PC-9 (cell line): ENCODE results near the gene PLA2G3. TPM values are rescaled to one million over a fixed set of nuclear protein-coding genes. Genes with fewer than 3 reads are reported as not detected.
A peak's percentile ranks its signal among the peaks of the same experiment; 100 is the strongest.

ENCODE experiments used
- BruUV-seq: library from RNA; stranded (reverse); fragments of 400-500 nt; replicated peaks from 2 replicates; lab custom pipeline; 2021; lab: Mats Ljungman, UMichigan
- CTCF ChIA-PET: fragments of 300-600 bp; sonication (Branson Sonifier 250); formaldehyde crosslinking; loops from one replicate; lab custom pipeline; 2022; ENCODE audit warnings: antibody characterized with exemption; lab: Charles Lee
- POLR2A ChIA-PET: fragments of 300-600 bp; sonication (Branson Sonifier 250); formaldehyde crosslinking; loops from one replicate; lab custom pipeline; 2022; ENCODE audit warnings: antibody characterized with exemption; ENCODE audit not compliant: unreplicated experiment; lab: Charles Lee
- DNase-seq, 2 experiments: peaks; one replicate each; pipeline versions ENCODE4 v3.0.0 to v3.0.0-alpha.2; 2015 to 2022; ENCODE audit warnings: mixed read lengths in 1 of 2
- H2AFZ ChIP-seq: fragments of 200-600 bp; sonication (generic); 2 replicates; pipeline ENCODE4 v1.8.1; 2017; ENCODE audit warnings: antibody characterized with exemption
- H3F3A ChIP-seq: fragments of 200-600 bp; sonication (generic); 2 replicates; pipeline ENCODE4 v1.8.1; 2017; ENCODE audit warnings: antibody characterized with exemption, mild to moderate bottlenecking, low read depth; ENCODE audit not compliant: insufficient read depth
- H3K27ac ChIP-seq: fragments of 200-600 bp; sonication (generic); 2 replicates; pipeline ENCODE4 v1.6.1; 2016; ENCODE audit warnings: mixed run types
- H3K27me3 ChIP-seq: fragments of 200-600 bp; sonication (generic); 2 replicates; pipeline ENCODE4 v1.6.1; 2016; ENCODE audit warnings: low read depth, mixed run types; ENCODE audit not compliant: insufficient read depth
- H3K36me3 ChIP-seq: fragments of 200-600 bp; sonication (generic); 2 replicates; pipeline ENCODE4 v1.6.1; 2016; ENCODE audit warnings: low read depth, mixed run types
- H3K4me1 ChIP-seq: fragments of 200-600 bp; sonication (generic); replicated peaks from 2 replicates; pipeline ENCODE4 v1.6.1; 2016; ENCODE audit warnings: mixed run types; ENCODE audit not compliant: insufficient read depth
- H3K4me2 ChIP-seq: fragments of 200-600 bp; sonication (generic); 2 replicates; pipeline ENCODE4 v1.6.1; 2017; ENCODE audit warnings: mixed run types
- H3K4me3 ChIP-seq: fragments of 200-600 bp; sonication (generic); 2 replicates; pipeline ENCODE4 v1.6.1; 2016; ENCODE audit warnings: mixed run types
- H3K79me2 ChIP-seq: fragments of 200-600 bp; sonication (generic); 2 replicates; pipeline ENCODE4 v1.6.1; 2017; ENCODE audit warnings: low read depth, mixed run types
- H3K9me2 ChIP-seq: fragments of 200-600 bp; sonication (generic); 2 replicates; pipeline ENCODE4 v1.8.1; 2017; ENCODE audit warnings: mild to moderate bottlenecking; ENCODE audit not compliant: insufficient read depth
- H3K9me3 ChIP-seq: fragments of 200-600 bp; sonication (generic); 2 replicates; pipeline ENCODE4 v1.8.1; 2016; ENCODE audit warnings: low read depth; ENCODE audit not compliant: insufficient read depth
- H4K20me1 ChIP-seq: fragments of 200-600 bp; sonication (generic); 2 replicates; pipeline ENCODE4 v1.8.1; 2017; ENCODE audit not compliant: insufficient read depth
- EZH2 ChIP-seq: fragments of 200-600 bp; sonication (generic); IDR thresholded peaks from 2 replicates; pipeline ENCODE4 v1.8.0; 2017; ENCODE audit warnings: antibody characterized with exemption, low read depth
- intact Hi-C: fragments of 100-400 bp; cut with micrococcal nuclease; formaldehyde crosslinking; loops from one replicate; pipeline ENCODE4 v1.10.0; 2022; ENCODE audit not compliant: unreplicated experiment
- total RNA-seq: library from RNA; stranded (reverse); gene quantifications from 2 replicates; pipeline ENCODE4 v1.2.3, GENCODE V29; 2021
- TF ChIP-seq, protein P1 (sequence below): fragments of 200-600 bp; sonication (generic); conservative IDR thresholded peaks from 2 replicates; pipeline ENCODE4 v1.6.1; 2017; ENCODE audit warnings: mixed run types, antibody characterized with exemption, mild to moderate bottlenecking, moderate library complexity

Gene PLA2G3
- total RNA-seq, 1 experiment from 2014 or later = not detected

DNA sequence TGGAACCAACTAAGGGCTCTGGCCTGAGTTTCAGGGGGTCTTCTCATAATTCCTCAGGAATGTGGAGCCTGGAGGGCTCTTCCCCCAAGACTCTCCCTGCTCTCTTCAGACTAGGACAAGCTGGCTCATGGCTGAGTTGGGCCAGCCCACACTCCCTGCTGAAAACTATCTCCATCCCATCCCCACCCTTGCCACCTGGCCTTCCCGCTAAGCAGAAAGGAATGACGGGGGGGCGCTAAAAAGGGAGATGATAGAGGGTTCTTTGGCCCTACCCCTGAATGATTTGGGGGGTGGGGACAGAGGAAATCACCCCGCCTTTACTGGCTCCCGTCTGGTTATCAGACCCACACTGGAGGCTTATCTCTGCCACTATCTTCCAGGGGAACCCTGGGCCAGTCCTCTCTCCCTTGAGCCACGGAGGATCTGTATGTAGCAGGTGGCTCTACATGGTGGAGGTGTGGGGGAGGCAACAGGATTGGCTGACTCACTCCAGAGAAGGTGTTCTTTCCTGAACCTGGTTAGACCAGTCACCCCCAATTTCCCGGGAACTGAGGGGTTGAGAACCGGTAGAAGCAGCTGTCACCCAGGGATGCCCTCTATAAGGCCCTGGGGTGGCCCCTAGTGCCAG, 53.5 kb downstream of the PLA2G3 start:
- DNase-seq = peak in 1 of 2 experiments; percentile 30
- Histone ChIP-seq H3K4me1 (peaks cover 18% of the 10 kb centered on the region), H3K27ac (no peak overlapping the region), H3K9me3 (no peaks in the 10 kb centered on the region), H3K9me2 (no peaks in the 10 kb centered on the region), H3K4me3 (no peak overlapping the region), H4K20me1 (no peaks in the 10 kb centered on the region; the same call in 1 of the 2 replicates), H2AFZ (no peak overlapping the region), H3F3A (peaks cover 13% of the 10 kb centered on the region; the same call in 1 of the 2 replicates), H3K27me3 (no peaks in the 10 kb centered on the region), H3K79me2 (no peaks in the 10 kb centered on the region), H3K36me3 (no peaks in the 10 kb centered on the region), H3K4me2 (no peak overlapping the region)
- ChIA-PET POLR2A (no interaction called here), CTCF (no interaction called here)
- BruUV-seq = no TSS peak
- intact Hi-C loops = loop anchor here (5.0 kb wide), 1 partner anchor 325 kb away; no protein-coding TSS in a partner anchor
- TF ChIP-seq, protein P1, sequence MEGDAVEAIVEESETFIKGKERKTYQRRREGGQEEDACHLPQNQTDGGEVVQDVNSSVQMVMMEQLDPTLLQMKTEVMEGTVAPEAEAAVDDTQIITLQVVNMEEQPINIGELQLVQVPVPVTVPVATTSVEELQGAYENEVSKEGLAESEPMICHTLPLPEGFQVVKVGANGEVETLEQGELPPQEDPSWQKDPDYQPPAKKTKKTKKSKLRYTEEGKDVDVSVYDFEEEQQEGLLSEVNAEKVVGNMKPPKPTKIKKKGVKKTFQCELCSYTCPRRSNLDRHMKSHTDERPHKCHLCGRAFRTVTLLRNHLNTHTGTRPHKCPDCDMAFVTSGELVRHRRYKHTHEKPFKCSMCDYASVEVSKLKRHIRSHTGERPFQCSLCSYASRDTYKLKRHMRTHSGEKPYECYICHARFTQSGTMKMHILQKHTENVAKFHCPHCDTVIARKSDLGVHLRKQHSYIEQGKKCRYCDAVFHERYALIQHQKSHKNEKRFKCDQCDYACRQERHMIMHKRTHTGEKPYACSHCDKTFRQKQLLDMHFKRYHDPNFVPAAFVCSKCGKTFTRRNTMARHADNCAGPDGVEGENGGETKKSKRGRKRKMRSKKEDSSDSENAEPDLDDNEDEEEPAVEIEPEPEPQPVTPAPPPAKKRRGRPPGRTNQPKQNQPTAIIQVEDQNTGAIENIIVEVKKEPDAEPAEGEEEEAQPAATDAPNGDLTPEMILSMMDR = no peak
- TF ChIP-seq EZH2 = no peak

DNA sequence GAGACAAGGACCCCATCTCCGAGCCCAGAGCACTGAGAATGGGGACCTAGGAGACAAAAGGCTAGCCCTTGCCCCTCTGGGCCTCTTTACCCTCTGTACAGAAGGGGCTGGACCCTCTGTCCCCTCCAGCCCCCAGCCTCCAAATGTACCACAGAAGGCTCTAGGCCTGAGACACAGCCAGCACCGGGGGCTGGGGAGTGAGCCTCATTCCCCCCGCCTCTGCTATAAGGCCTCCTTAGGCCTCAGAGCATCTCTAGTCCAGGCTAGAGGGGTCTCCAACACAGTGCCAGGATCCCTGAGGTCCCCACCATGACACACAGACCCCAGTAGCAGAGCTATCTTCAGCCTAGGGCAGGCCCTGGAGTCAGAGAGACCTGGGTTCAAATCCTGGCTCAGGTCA, 54.4 kb downstream of the PLA2G3 start:
- no peaks in the 10 kb centered on the region for H3K79me2 ChIP-seq
- H3K4me2 ChIP-seq = no peak overlapping the region
- no peak for DNase-seq
- H2AFZ ChIP-seq = no peak overlapping the region
- no peaks in the 10 kb centered on the region for H3K9me2 ChIP-seq
- TF ChIP-seq EZH2 = no peak
- TF ChIP-seq, protein P1 = no peak
- H3K9me3 ChIP-seq = no peaks in the 10 kb centered on the region
- no peak overlapping the region for H3K27ac ChIP-seq
- CTCF ChIA-PET = no interaction called here
- H3K4me1 ChIP-seq = peaks cover 20% of the 10 kb centered on the region
- BruUV-seq = no TSS peak
- no peaks in the 10 kb centered on the region; the same call in 1 of the 2 replicates for H4K20me1 ChIP-seq
- POLR2A ChIA-PET = no interaction called here
- intact Hi-C loops = loop anchor here (5.0 kb wide), 1 partner anchor 324 kb away; no protein-coding TSS in a partner anchor
- peaks cover 13% of the 10 kb centered on the region; the same call in 1 of the 2 replicates for H3F3A ChIP-seq
- no peaks in the 10 kb centered on the region for H3K36me3 ChIP-seq
- H3K4me3 ChIP-seq = no peak overlapping the region
- H3K27me3 ChIP-seq = no peaks in the 10 kb centered on the region

DNA sequence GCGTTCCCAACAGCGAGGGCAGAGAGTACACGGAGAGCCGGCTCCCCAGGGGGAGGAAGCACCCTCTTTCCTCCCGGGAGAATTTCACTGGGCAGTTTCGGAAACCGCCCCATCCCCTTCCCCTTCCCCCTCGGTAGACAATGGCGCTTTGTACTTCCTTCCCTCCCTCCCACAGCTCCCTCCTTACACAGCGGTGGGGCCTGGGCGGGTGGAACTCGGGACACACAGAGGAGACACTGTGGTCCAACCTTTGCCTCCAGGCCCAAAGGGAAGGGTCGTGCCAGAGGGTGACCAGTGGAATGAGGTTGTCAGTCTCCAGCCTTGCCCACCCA, 54.8 kb downstream of the PLA2G3 start:
- H3K4me2 ChIP-seq = peak overlapping the region; percentile 78
- no peaks in the 10 kb centered on the region for H3K9me2 ChIP-seq
- ChIA-PET CTCF (no interaction called here), POLR2A (no interaction called here)
- H2AFZ ChIP-seq = no peak overlapping the region; the same call in 1 of the 2 replicates
- no peaks in the 10 kb centered on the region for H3K36me3 ChIP-seq
- TF ChIP-seq, protein P1 = peak; percentile 33; the same call in 1 of the 2 replicates
- TF ChIP-seq EZH2 = no peak
- BruUV-seq = no TSS peak
- H3K79me2 ChIP-seq = no peaks in the 10 kb centered on the region
- peak overlapping the region; percentile 67; the same call in 1 of the 2 replicates for H3K4me3 ChIP-seq
- H3K4me1 ChIP-seq = peaks cover 20% of the 10 kb centered on the region
- intact Hi-C loops = loop anchor here (5.0 kb wide), 1 partner anchor 323 kb away; no protein-coding TSS in a partner anchor
- peaks cover 13% of the 10 kb centered on the region; the same call in 1 of the 2 replicates for H3F3A ChIP-seq
- no peaks in the 10 kb centered on the region for H3K9me3 ChIP-seq
- H3K27ac ChIP-seq = no peak overlapping the region
- no peaks in the 10 kb centered on the region; the same call in 1 of the 2 replicates for H4K20me1 ChIP-seq
- H3K27me3 ChIP-seq = no peaks in the 10 kb centered on the region
- no peak for DNase-seq
